MM.1S (cell line): ENCODE data around the gene CSF2RB.

Experiments
- DNase-seq: peaks from one replicate; pipeline ENCODE4 v3.0.0-alpha.2; 2015
- H2AFZ ChIP-seq: fragments of 300-600 bp; sonication (generic); 2 replicates; pipeline ENCODE4 v1.6.0; 2016; ENCODE audit warnings: antibody characterized with exemption, low read length
- H3F3A ChIP-seq: fragments of 300-600 bp; sonication (generic); 2 replicates; pipeline ENCODE4 v1.6.1; 2016; ENCODE audit warnings: mild to moderate bottlenecking, antibody characterized with exemption, low read length, moderate library complexity, mixed read lengths; ENCODE audit not compliant: insufficient read depth
- H3K27ac ChIP-seq: fragments of 300-600 bp; sonication (generic); 2 replicates; pipeline ENCODE4 v1.5.1; 2016; ENCODE audit warnings: mild to moderate bottlenecking, low read length
- H3K27me3 ChIP-seq: fragments of 300-600 bp; sonication (generic); replicated peaks from 2 replicates; pipeline ENCODE4 v1.6.0; 2016; ENCODE audit warnings: low read length; ENCODE audit not compliant: insufficient read depth
- H3K36me3 ChIP-seq: fragments of 300-600 bp; sonication (generic); replicated peaks from 2 replicates; pipeline ENCODE4 v1.6.1; 2016; ENCODE audit warnings: mild to moderate bottlenecking, low read length, mixed read lengths; ENCODE audit not compliant: insufficient read depth
- H3K4me1 ChIP-seq: fragments of 300-600 bp; sonication (generic); 2 replicates; pipeline ENCODE4 v1.6.1; 2016; ENCODE audit warnings: low read length, mixed read lengths
- H3K4me2 ChIP-seq: fragments of 300-600 bp; sonication (generic); 2 replicates; pipeline ENCODE4 v1.6.0; 2016; ENCODE audit warnings: low read depth, low read length
- H3K4me3 ChIP-seq: fragments of 300-600 bp; sonication (generic); 2 replicates; pipeline ENCODE4 v1.5.1; 2016; ENCODE audit warnings: low read length, mixed read lengths
- H3K79me2 ChIP-seq: fragments of 300-600 bp; sonication (generic); 2 replicates; pipeline ENCODE4 v1.6.1; 2016; ENCODE audit warnings: mixed run types, low read length, mixed read lengths
- H3K9ac ChIP-seq: fragments of 300-600 bp; sonication (generic); 2 replicates; pipeline ENCODE4 v1.6.1; 2016; ENCODE audit warnings: low read length, mixed read lengths
- H3K9me2 ChIP-seq: fragments of 300-600 bp; sonication (generic); replicated peaks from 2 replicates; pipeline ENCODE4 v1.6.1; 2016; ENCODE audit warnings: mild to moderate bottlenecking, low read length, mixed read lengths; ENCODE audit not compliant: insufficient read depth
- H3K9me3 ChIP-seq: fragments of 300-600 bp; sonication (generic); replicated peaks from 2 replicates; pipeline ENCODE4 v1.6.1; 2016; ENCODE audit warnings: mild to moderate bottlenecking, low read length, mixed read lengths; ENCODE audit not compliant: insufficient read depth
- H4K20me1 ChIP-seq: fragments of 300-600 bp; sonication (generic); 2 replicates; pipeline ENCODE4 v1.6.1; 2016; ENCODE audit warnings: mild to moderate bottlenecking, low read length, moderate library complexity, mixed read lengths; ENCODE audit not compliant: insufficient read depth
- EZH2 ChIP-seq: fragments of 300-600 bp; sonication (generic); optimal IDR thresholded peaks from 2 replicates; pipeline ENCODE3; 2017; ENCODE audit warnings: low read depth, mild to moderate bottlenecking, antibody characterized with exemption, low read length, mixed read lengths
- EZH2phosphoT487 ChIP-seq: fragments of 300-600 bp; sonication (generic); IDR thresholded peaks from 2 replicates; pipeline ENCODE4 v1.6.1; 2018; ENCODE audit warnings: antibody characterized with exemption, low read length
- TF ChIP-seq, protein P1 (sequence below): fragments of 300-600 bp; sonication (generic); IDR thresholded peaks from 2 replicates; pipeline ENCODE4 v1.5.1; 2016; ENCODE audit warnings: antibody characterized with exemption, low read length, mixed read lengths

Gene CSF2RB

DNA sequence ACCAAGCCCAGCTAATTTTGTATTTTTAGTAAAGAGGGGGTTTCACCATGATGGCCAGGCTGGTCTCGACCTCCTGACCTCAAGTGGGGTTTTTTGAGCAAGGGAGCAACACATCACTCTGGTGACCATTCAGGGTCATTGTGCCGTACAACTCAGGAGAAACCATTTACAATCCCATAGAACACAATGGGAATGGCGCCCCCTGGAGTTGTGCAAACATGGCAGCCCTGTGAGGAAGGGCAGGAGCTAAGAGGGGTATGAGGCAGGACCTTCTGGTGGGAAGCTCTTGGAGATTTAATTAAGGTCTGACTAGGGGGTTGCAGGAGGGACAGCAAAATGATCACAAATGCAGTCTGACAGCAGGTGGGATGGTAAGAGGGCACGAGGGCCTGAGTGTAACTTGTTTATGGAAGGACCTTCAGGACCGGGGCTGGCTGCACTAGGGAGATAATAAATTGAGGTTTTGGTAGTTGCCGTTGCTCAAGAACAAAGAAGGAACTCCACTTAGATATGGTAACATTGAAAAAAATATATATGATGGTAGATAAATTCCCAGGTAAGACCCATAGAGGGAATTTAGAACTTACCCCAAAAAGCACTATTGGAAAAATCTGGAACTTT lies 9.1 kb upstream of the CSF2RB start:
- no peak for TF ChIP-seq EZH2
- no peak for TF ChIP-seq EZH2phosphoT487
- TF ChIP-seq, protein P1, sequence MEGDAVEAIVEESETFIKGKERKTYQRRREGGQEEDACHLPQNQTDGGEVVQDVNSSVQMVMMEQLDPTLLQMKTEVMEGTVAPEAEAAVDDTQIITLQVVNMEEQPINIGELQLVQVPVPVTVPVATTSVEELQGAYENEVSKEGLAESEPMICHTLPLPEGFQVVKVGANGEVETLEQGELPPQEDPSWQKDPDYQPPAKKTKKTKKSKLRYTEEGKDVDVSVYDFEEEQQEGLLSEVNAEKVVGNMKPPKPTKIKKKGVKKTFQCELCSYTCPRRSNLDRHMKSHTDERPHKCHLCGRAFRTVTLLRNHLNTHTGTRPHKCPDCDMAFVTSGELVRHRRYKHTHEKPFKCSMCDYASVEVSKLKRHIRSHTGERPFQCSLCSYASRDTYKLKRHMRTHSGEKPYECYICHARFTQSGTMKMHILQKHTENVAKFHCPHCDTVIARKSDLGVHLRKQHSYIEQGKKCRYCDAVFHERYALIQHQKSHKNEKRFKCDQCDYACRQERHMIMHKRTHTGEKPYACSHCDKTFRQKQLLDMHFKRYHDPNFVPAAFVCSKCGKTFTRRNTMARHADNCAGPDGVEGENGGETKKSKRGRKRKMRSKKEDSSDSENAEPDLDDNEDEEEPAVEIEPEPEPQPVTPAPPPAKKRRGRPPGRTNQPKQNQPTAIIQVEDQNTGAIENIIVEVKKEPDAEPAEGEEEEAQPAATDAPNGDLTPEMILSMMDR = 0 out of 2 replicates have a peak, but pooled peaks have one; percentile 14
- Histone ChIP-seq H4K20me1 (no peaks in the 10 kb centered on the region), H3K4me3 (no peak overlapping the region), H3K9me2 (no peaks in the 10 kb centered on the region), H3K4me2 (no peak overlapping the region), H3K27ac (no peak overlapping the region), H3F3A (peaks cover 14% of the 10 kb centered on the region), H2AFZ (no peak overlapping the region), H3K36me3 (no peaks in the 10 kb centered on the region), H3K9me3 (no peaks in the 10 kb centered on the region), H3K9ac (no peak overlapping the region), H3K27me3 (no peaks in the 10 kb centered on the region), H3K79me2 (no peaks in the 10 kb centered on the region), H3K4me1 (peaks cover 18% of the 10 kb centered on the region)
- DNase-seq = no peak

DNA sequence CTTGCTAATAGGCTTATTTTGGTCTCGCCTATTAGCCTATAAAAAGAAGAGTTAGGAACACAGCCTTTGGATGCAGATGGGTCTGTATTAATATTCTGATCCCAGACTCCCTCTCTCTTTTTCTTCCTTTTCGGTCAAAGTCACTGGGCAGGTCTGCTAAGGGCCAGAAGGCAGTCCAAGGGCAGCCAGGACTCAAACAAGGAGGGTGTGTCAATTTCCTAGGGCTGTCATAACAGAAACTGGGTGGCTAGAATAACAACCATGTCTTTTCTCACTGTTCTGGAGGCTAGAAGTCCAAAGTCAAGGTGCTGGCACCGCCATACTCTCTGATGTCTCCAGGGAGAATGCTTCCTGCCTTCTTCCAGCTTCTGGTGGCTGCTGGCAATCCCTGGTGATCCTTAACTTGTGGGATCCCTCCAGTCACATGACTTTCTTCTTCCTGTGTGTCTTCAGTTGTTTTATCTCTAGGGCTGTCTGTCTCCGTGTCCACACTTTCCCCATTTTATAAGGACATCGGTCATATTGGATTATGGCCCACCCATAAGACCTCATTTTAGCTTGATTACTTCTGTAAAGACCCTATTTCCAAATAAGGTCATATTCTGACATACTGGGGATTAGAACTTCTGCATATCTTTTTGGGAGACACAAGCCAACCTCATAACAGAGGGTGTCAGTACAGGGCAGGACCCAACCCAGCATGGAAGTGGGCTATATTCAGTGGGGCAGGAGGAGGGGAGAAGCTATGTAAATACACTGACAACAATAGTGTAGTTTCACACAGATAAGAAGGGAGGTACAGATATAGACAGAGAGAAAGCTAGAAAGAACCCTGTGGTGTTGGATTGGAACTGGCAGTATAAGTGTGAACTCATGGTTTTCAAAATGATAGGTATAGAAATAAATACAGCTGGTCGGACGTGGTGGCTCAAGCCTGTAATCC lies 5.9 kb upstream of the CSF2RB start:
- peaks cover under 1% of the 10 kb centered on the region; the same call in 1 of the 2 replicates for H3F3A ChIP-seq
- H2AFZ ChIP-seq = no peak overlapping the region
- no peak overlapping the region for H3K4me2 ChIP-seq
- no peaks in the 10 kb centered on the region for H4K20me1 ChIP-seq
- H3K36me3 ChIP-seq = no peaks in the 10 kb centered on the region
- H3K79me2 ChIP-seq = 0 out of 2 replicates have a peak, but pooled peaks cover 1% of the 10 kb centered on the region
- H3K4me3 ChIP-seq = no peak overlapping the region
- H3K9ac ChIP-seq = no peak overlapping the region
- H3K27me3 ChIP-seq = no peaks in the 10 kb centered on the region
- H3K9me2 ChIP-seq = no peaks in the 10 kb centered on the region
- peaks cover 2% of the 10 kb centered on the region for H3K4me1 ChIP-seq
- H3K9me3 ChIP-seq = no peaks in the 10 kb centered on the region
- DNase-seq = no peak
- H3K27ac ChIP-seq = no peak overlapping the region
- TF ChIP-seq, protein P1 = no peak
- TF ChIP-seq EZH2phosphoT487 = no peak
- TF ChIP-seq EZH2 = no peak

GRCh38 chr22:36910461-36910860 lies 3.0 kb upstream of the CSF2RB start:
- no peaks in the 10 kb centered on the region for H3K27me3 ChIP-seq
- no peak overlapping the region for H3K4me2 ChIP-seq
- H3K4me3 ChIP-seq = no peak overlapping the region
- H3K9me2 ChIP-seq = no peaks in the 10 kb centered on the region
- TF ChIP-seq EZH2 (no peak), EZH2phosphoT487 (no peak)
- TF ChIP-seq, protein P1 = no peak
- peaks cover 27% of the 10 kb centered on the region for H3F3A ChIP-seq
- H3K4me1 ChIP-seq = peaks cover 9% of the 10 kb centered on the region
- H2AFZ ChIP-seq = no peak overlapping the region
- no peak overlapping the region for H3K9ac ChIP-seq
- H4K20me1 ChIP-seq = no peaks in the 10 kb centered on the region
- H3K9me3 ChIP-seq = no peaks in the 10 kb centered on the region
- H3K79me2 ChIP-seq = peaks cover 26% of the 10 kb centered on the region
- no peak for DNase-seq
- H3K27ac ChIP-seq = no peak overlapping the region
- H3K36me3 ChIP-seq = no peaks in the 10 kb centered on the region
